K562 (cell line): Measurements from ENCODE around the gene CMPK1. TPM values are rescaled to one million over a fixed set of nuclear protein-coding genes. Genes with fewer than 3 reads are reported as not detected.

ENCODE experiments used
- ATAC-seq: fragments of 200-7000 bp; cut with Tn5 transposase; 3 replicates; pipeline ENCODE4 v1.9.1; 2020; ENCODE audit warnings: moderate library complexity
- BruUV-seq: library from RNA; stranded (reverse); fragments of 400-500 nt; replicated peaks from 2 replicates; lab custom pipeline; 2021; lab: Mats Ljungman, UMichigan
- CTCF ChIA-PET: fragments of 300-600 bp; formaldehyde crosslinking; extraction: SDS; loops from one replicate; lab custom pipeline; 2021; ENCODE audit warnings: low intra/inter-chr PET ratio; lab: Yijun Ruan, JAX
- POLR2A ChIA-PET: fragments of 300-600, 350-650 bp; sonication (Branson Sonifier 250); formaldehyde crosslinking; extraction: SDS; loops from one replicate; lab custom pipeline; 2021; ENCODE audit warnings: antibody characterized with exemption, inconsistent platforms; lab: Yijun Ruan, JAX
- DNase-seq, 4 experiments: peaks; one replicate each; pipeline versions ENCODE4 v3.0.0 to v3.0.0-alpha.2; 2011 to 2018; ENCODE audit warnings: low spot score in 3 of 4, mixed read lengths in 3 of 4; ENCODE audit errors: extremely low read depth in 1 of 4
- FAIRE-seq: peaks from 2 replicates; lab custom pipeline; 2011; peaks lifted over from hg19 to GRCh38; lab: Jason Lieb, UNC
- H2AFZ ChIP-seq: 2 replicates; pipeline ENCODE4 v1.6.0; 2011; ENCODE audit warnings: low read depth, low read length, control low read depth, inconsistent platforms
- H3K27ac ChIP-seq: fragments of 200-600 bp; 3 replicates; pipeline ENCODE4 v1.8.0; 2011; ENCODE audit warnings: low read depth, mild to moderate bottlenecking, control low read depth, inconsistent platforms, low read length, moderate library complexity, mixed read lengths; ENCODE audit errors: extremely low read depth
- H3K27me3 ChIP-seq, 2 experiments: fragments of 300-600 bp in 1 of 2; 2 replicates in 1 of 2; 3 replicates in 1 of 2; pipeline versions ENCODE4 v1.6.0 to v1.8.0; 2011; ENCODE audit warnings: inconsistent platforms in 2 of 2, low read length in 2 of 2, mild to moderate bottlenecking in 1 of 2, mixed read lengths in 1 of 2, moderate library complexity in 1 of 2; ENCODE audit not compliant: control insufficient read depth in 2 of 2, insufficient read depth in 2 of 2
- H3K36me3 ChIP-seq: fragments of 300-600 bp; 3 replicates; pipeline ENCODE4 v1.8.0; 2011; ENCODE audit warnings: mild to moderate bottlenecking, low read length, inconsistent platforms; ENCODE audit not compliant: control insufficient read depth, insufficient read depth
- H3K4me1 ChIP-seq, 2 experiments: fragments of 200-600 bp in 1 of 2; replicated peaks in 1 of 2; 2 replicates in 1 of 2; 3 replicates in 1 of 2; pipeline versions ENCODE4 v1.5.1 to v1.8.0; 2011; ENCODE audit warnings: inconsistent platforms in 2 of 2, low read length in 2 of 2, mild to moderate bottlenecking in 1 of 2, mixed read lengths in 1 of 2, moderate library complexity in 1 of 2; ENCODE audit not compliant: control insufficient read depth in 2 of 2, insufficient read depth in 2 of 2
- H3K4me2 ChIP-seq: 2 replicates; pipeline ENCODE4 v1.6.1; 2011; ENCODE audit warnings: low read length, control low read depth, inconsistent platforms, mixed read lengths; ENCODE audit not compliant: insufficient read depth
- H3K4me3 ChIP-seq: fragments of 200-600 bp; sonication (generic), shearing (Covaris generic); 2 replicates; pipeline ENCODE4 v1.5.1; 2016; ENCODE audit warnings: control low read depth, inconsistent platforms
- H3K79me2 ChIP-seq: fragments of 200-600 bp; 3 replicates; pipeline ENCODE4 v1.8.0; 2011; ENCODE audit warnings: low read length, inconsistent platforms; ENCODE audit not compliant: control insufficient read depth, insufficient read depth
- H3K9ac ChIP-seq, 2 experiments: 2 replicates each; pipeline versions ENCODE4 v1.6.0 to v1.6.1; 2011; ENCODE audit warnings: low read depth in 2 of 2, low read length in 2 of 2, control low read depth in 1 of 2, inconsistent platforms in 1 of 2, mild to moderate bottlenecking in 1 of 2, mixed read lengths in 1 of 2; ENCODE audit not compliant: insufficient read depth in 1 of 2
- H3K9me1 ChIP-seq: one replicate; pipeline ENCODE4 v1.6.0; 2011; ENCODE audit warnings: inconsistent platforms, mild to moderate bottlenecking, low read length, moderate library complexity; ENCODE audit not compliant: control insufficient read depth, insufficient read depth
- H3K9me3 ChIP-seq: replicated peaks from 2 replicates; pipeline ENCODE4 v1.5.1; 2011; ENCODE audit warnings: low read depth, low read length, inconsistent platforms; ENCODE audit not compliant: control insufficient read depth, insufficient read depth
- H4K20me1 ChIP-seq: replicated peaks from 2 replicates; pipeline ENCODE4 v1.6.1; 2011; ENCODE audit warnings: low read length, inconsistent platforms, mixed read lengths; ENCODE audit not compliant: control insufficient read depth, insufficient read depth
- CBFA2T3 ChIP-seq: fragments of 450-650 bp; IDR thresholded peaks from 2 replicates; pipeline ENCODE4 v1.6.1; 2017
- FOXK2 ChIP-seq, 2 experiments: fragments of 450-650 bp; IDR thresholded peaks in 1 of 2; conservative IDR thresholded peaks in 1 of 2; 2 replicates each; pipeline ENCODE4 v1.6.1; 2016; ENCODE audit warnings: low read depth in 2 of 2, mild to moderate bottlenecking in 1 of 2
- FUS ChIP-seq: fragments of 200-400 bp; formaldehyde crosslinking; optimal IDR thresholded peaks from 2 replicates; pipeline ENCODE3; 2017; ENCODE audit warnings: low read depth, low read length
- HIVEP1 ChIP-seq: fragments of 250-450 bp; sonication (Bioruptor Pico); IDR thresholded peaks from 2 replicates; pipeline ENCODE4 v1.4.0; 2020; ENCODE audit warnings: mild to moderate bottlenecking
- ID3 ChIP-seq, 2 experiments: fragments of 250-450 bp in 1 of 2; fragments of 450-650 bp in 1 of 2; sonication (Bioruptor Pico) in 1 of 2; IDR thresholded peaks; 2 replicates each; pipeline versions ENCODE4 v1.6.1 to v1.8.0; 2016 to 2021; ENCODE audit warnings: mild to moderate bottlenecking in 2 of 2, moderate library complexity in 2 of 2, missing compliant biosample characterization in 1 of 2, missing genetic modification characterization in 1 of 2
- NFYB ChIP-seq: IDR thresholded peaks from 2 replicates; pipeline ENCODE4 v1.6.1; 2011; ENCODE audit warnings: mild to moderate bottlenecking, moderate library complexity; ENCODE audit not compliant: insufficient read length; ENCODE audit errors: extremely low read depth
- NR2C2 ChIP-seq, 2 experiments: fragments of 200-800 bp in 1 of 2; sonication (Bioruptor generic) in 1 of 2; sonication (generic) in 1 of 2; formaldehyde crosslinking in 1 of 2; IDR thresholded peaks; 2 replicates each; pipeline versions ENCODE4 v1.6.1 to v1.8.0; 2016 to 2022; ENCODE audit warnings: mild to moderate bottlenecking in 1 of 2, missing compliant biosample characterization in 1 of 2, missing genetic modification characterization in 1 of 2, missing genetic modification reagents in 1 of 2
- PCBP2 ChIP-seq: fragments of 200-400 bp; formaldehyde crosslinking; IDR thresholded peaks from 2 replicates; pipeline ENCODE4 v1.6.1; 2018; ENCODE audit warnings: low read length, low read depth, mild to moderate bottlenecking, moderate library complexity; ENCODE audit not compliant: poor library complexity, severe bottlenecking
- PTTG1 ChIP-seq: fragments of 450-650 bp; IDR thresholded peaks from 2 replicates; pipeline ENCODE4 v1.6.1; 2016; ENCODE audit warnings: low read depth, mild to moderate bottlenecking, missing genetic modification characterization, missing compliant biosample characterization
- RAD21 ChIP-seq, 2 experiments: fragments of 250-450 bp in 1 of 2; fragments of 450-650 bp in 1 of 2; sonication (Bioruptor Pico) in 1 of 2; formaldehyde crosslinking in 1 of 2; IDR thresholded peaks in 1 of 2; conservative IDR thresholded peaks in 1 of 2; 2 replicates each; pipeline versions ENCODE4 v1.4.0 to v1.8.0; 2020 to 2022; ENCODE audit warnings: mild to moderate bottlenecking in 2 of 2, moderate library complexity in 1 of 2
- SOX6 ChIP-seq: fragments of 450-650 bp; IDR thresholded peaks from 2 replicates; pipeline ENCODE4 v1.6.1; 2014; ENCODE audit warnings: mild to moderate bottlenecking
- SRF ChIP-seq, 2 experiments: fragments of 250-450, 450-650 bp in 1 of 2; sonication (Bioruptor Pico) in 1 of 2; sonication (generic) in 1 of 2; formaldehyde crosslinking; IDR thresholded peaks; 2 replicates each; pipeline versions ENCODE4 v1.5.0 to v1.5.1; 2020 to 2022; ENCODE audit warnings: mild to moderate bottlenecking in 1 of 2, missing genetic modification reagents in 1 of 2
- THAP12 ChIP-seq: fragments of 250-450 bp; sonication (Bioruptor Pico); IDR thresholded peaks from 2 replicates; pipeline ENCODE4 v1.9.0; 2021; ENCODE audit warnings: mild to moderate bottlenecking, inconsistent platforms
- YY1 ChIP-seq, 3 experiments: IDR thresholded peaks; 2 replicates each; pipeline ENCODE4 v1.6.1; 2011; ENCODE audit warnings: low read length in 2 of 3, mild to moderate bottlenecking in 2 of 3, moderate library complexity in 2 of 3, borderline replicate concordance in 1 of 3, control low read depth in 1 of 3, low read depth in 1 of 3; ENCODE audit not compliant: insufficient read depth in 3 of 3, insufficient replicate concordance in 2 of 3, control insufficient read depth in 1 of 3, insufficient read length in 1 of 3; ENCODE audit errors: extremely low read depth in 1 of 3
- ZNF639 ChIP-seq, 2 experiments: fragments of 200-800 bp in 1 of 2; sonication (Bioruptor generic) in 1 of 2; sonication (generic) in 1 of 2; formaldehyde crosslinking in 1 of 2; IDR thresholded peaks in 1 of 2; conservative IDR thresholded peaks in 1 of 2; 2 replicates each; pipeline versions ENCODE4 v1.5.0 to v1.6.1; 2016 to 2020; ENCODE audit warnings: missing compliant biosample characterization in 1 of 2, missing genetic modification characterization in 1 of 2, missing genetic modification reagents in 1 of 2
- WGBS: fragments of 100-300 bp; shearing (Covaris generic); methylation state at CpG from one replicate; pipeline ENCODE4 v1.1.6; 2016; ENCODE audit warnings: low coverage, mixed read lengths; ENCODE audit not compliant: insufficient coverage; ENCODE audit errors: missing lambda C conversion rate; 5-methylcytosine and 5-hydroxymethylcytosine counted together
- in situ Hi-C: fragments of 300-500 bp; cut with MboI; formaldehyde crosslinking; loops from 4 replicates; pipeline ENCODE4 v1.15.0; 2018; ENCODE audit warnings: inconsistent platforms, mixed read lengths
- intact Hi-C: fragments of 100-400 bp; cut with micrococcal nuclease; formaldehyde crosslinking; loops from 2 replicates; pipeline ENCODE4 v1.14.2; 2022
- polyA plus RNA-seq, 8 experiments: library from polyadenylated mRNA; depleted of rRNA in 4 of 8; stranded (reverse) in 5 of 8; unstranded in 3 of 8; fragments of >200 nt; fragmentation: Nextera tagmentation in 2 of 8; fragmentation: Illumina TruSeq in 1 of 8; extraction: Ambion mirVana in 2 of 8; extraction: Trizol in 1 of 8; gene quantifications; 2 replicates each; pipeline versions ENCODE4 v1.2.1 to v1.2.3, GENCODE V29; 2011 to 2014; ENCODE audit warnings: inconsistent platforms in 1 of 8, missing spikeins in 1 of 8
- total RNA-seq, 7 experiments: library from RNA; depleted of rRNA in 6 of 7; stranded (reverse); fragments of >200 nt in 6 of 7; fragmentation: Illumina TruSeq in 2 of 7; extraction: Trizol in 2 of 7; gene quantifications; 2 replicates each; pipeline versions ENCODE4 v1.2.1 to v1.2.3, GENCODE V29; 2011 to 2021; ENCODE audit warnings: low replicate concordance in 1 of 7

The CMPK1 gene
- total and polyA plus RNA-seq, 9 of the 15 experiments (the other 6 are each of a cell fraction or from before 2014, with no cell fraction given) = 54.5 to 197 (median 116) TPM

DNA sequence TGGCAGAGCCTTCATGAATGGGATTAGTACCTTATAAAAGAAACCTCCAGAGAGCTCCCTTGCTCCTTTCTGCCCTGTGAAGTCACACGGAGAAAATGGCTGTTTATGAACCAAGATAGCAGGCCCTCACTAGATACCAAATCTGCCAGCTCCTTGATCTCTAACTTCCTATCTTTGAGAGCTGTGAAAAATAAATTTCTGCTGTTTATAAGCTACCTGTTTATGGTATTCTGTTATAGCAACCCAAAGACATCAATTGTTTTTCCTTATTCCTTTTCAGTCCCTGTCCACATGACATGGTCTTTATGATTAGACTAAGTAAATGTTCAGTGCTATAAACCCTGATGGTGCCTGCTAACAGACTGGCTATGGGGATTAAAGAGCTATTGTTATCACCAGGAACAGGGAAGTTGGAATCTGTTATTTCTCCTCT, 10.0 kb upstream of the CMPK1 start:
- H3K4me2 ChIP-seq = no peak overlapping the region
- TF ChIP-seq SOX6 (peak; percentile 45; the same call in 1 of the 2 replicates), PCBP2 (no peak), ID3 (CRISPR knock-in tag; IDR thresholded peaks at IDR 0.05) (no peak), ID3 (tag; IDR thresholded peaks at IDR 0.05) (0 out of 2 replicates have a peak, but pooled peaks have one; percentile 5), FOXK2 (conservative IDR thresholded peaks at IDR 0.05 in 1 of 2, IDR thresholded peaks at IDR 0.05 in 1 of 2; ENCODE audit: low read depth in 2 of 2) (peak in 1 of 2 experiments; percentile 33; a peak in 1 of 4 replicates), NFYB (no peak), NR2C2 (CRISPR knock-in tag; IDR thresholded peaks at IDR 0.05) (no peak), NR2C2 (tag; IDR thresholded peaks at IDR 0.05) (no peak), PTTG1 (tag) (no peak), CBFA2T3 (peak; percentile 10; the same call in 1 of the 2 replicates), THAP12 (CRISPR knock-in tag) (no peak), ZNF639 (CRISPR knock-in tag; conservative IDR thresholded peaks at IDR 0.05 in 1 of 2, IDR thresholded peaks at IDR 0.05 in 1 of 2) (no peak), SRF (CRISPR knock-in tag; IDR thresholded peaks at IDR 0.05) (no peak), RAD21 (CRISPR knock-in tag; conservative IDR thresholded peaks at IDR 0.05 in 1 of 2, IDR thresholded peaks at IDR 0.05 in 1 of 2) (peak in 1 of 2 experiments; percentile 14; a peak in 1 of 4 replicates), YY1 (IDR thresholded peaks at IDR 0.05; ENCODE audit: borderline replicate concordance in 1 of 3, control insufficient read depth in 1 of 3, extremely low read depth in 1 of 3, insufficient read depth in 3 of 3, insufficient read length in 1 of 3, insufficient replicate concordance in 2 of 3, low read depth in 1 of 3, low read length in 2 of 3) (peak in 1 of 3 experiments; percentile 67), HIVEP1 (CRISPR knock-in tag) (no peak), FUS (no peak)

More for the DNA sequence above, 10.0 kb upstream of the CMPK1 start:
- peak overlapping the region; percentile 88 for H2AFZ ChIP-seq
- H3K9ac ChIP-seq = peak overlapping the region in 1 of 2 experiments; percentile 0; a peak in 1 of 4 replicates
- WGBS = 0% methylated on average over 1 of the region's 1 CpG
- no peaks in the 10 kb centered on the region for H3K9me1 ChIP-seq
- H3K79me2 ChIP-seq = no peaks in the 10 kb centered on the region
- ChIA-PET CTCF (no interaction called here), POLR2A (interaction anchor here (18.0 to 18.5 kb wide), 2 partner anchors 6 to 8 kb away, joined by 318 read pairs; partner anchors contain the start of genes CMPK1 and STIL)
- ATAC-seq = peak; percentile 52
- intact Hi-C loops = no loop called here
- no TSS peak for BruUV-seq
- DNase-seq = peak in 1 of 4 experiments; percentile 24
- H3K4me3 ChIP-seq = no peak overlapping the region
- no peaks in the 10 kb centered on the region for H3K9me3 ChIP-seq
- H3K27ac ChIP-seq = peak overlapping the region; percentile 26; the same call in 1 of the 3 replicates
- in situ Hi-C loops = no loop called here
- H3K4me1 ChIP-seq = peaks cover 3 to 14% of the 10 kb centered on the region in 2 experiments; a peak in 3 of 5 replicates
- no peak for FAIRE-seq
- H3K27me3 ChIP-seq = no peaks in the 10 kb centered on the region
- no peaks in the 10 kb centered on the region for H3K36me3 ChIP-seq
- H4K20me1 ChIP-seq = no peaks in the 10 kb centered on the region
